K562 (cell line): ENCODE results near the gene C11orf42. TPM values are rescaled to one million over a fixed set of nuclear protein-coding genes. Genes with fewer than 3 reads are reported as not detected.

ENCODE experiments used
- ATAC-seq: fragments of 200-7000 bp; cut with Tn5 transposase; 3 replicates; pipeline ENCODE4 v1.9.1; 2020; ENCODE audit warnings: moderate library complexity
- BruUV-seq: library from RNA; stranded (reverse); fragments of 400-500 nt; replicated peaks from 2 replicates; lab custom pipeline; 2021; lab: Mats Ljungman, UMichigan
- CTCF ChIA-PET: fragments of 300-600 bp; formaldehyde crosslinking; extraction: SDS; loops from one replicate; lab custom pipeline; 2021; ENCODE audit warnings: low intra/inter-chr PET ratio; lab: Yijun Ruan, JAX
- POLR2A ChIA-PET: fragments of 300-600, 350-650 bp; sonication (Branson Sonifier 250); formaldehyde crosslinking; extraction: SDS; loops from one replicate; lab custom pipeline; 2021; ENCODE audit warnings: antibody characterized with exemption, inconsistent platforms; lab: Yijun Ruan, JAX
- DNase-seq, 4 experiments: peaks; one replicate each; pipeline versions ENCODE4 v3.0.0 to v3.0.0-alpha.2; 2011 to 2018; ENCODE audit warnings: low spot score in 3 of 4, mixed read lengths in 3 of 4; ENCODE audit errors: extremely low read depth in 1 of 4
- FAIRE-seq: peaks from 2 replicates; lab custom pipeline; 2011; peaks lifted over from hg19 to GRCh38; lab: Jason Lieb, UNC
- H2AFZ ChIP-seq: 2 replicates; pipeline ENCODE4 v1.6.0; 2011; ENCODE audit warnings: low read depth, low read length, control low read depth, inconsistent platforms
- H3K27ac ChIP-seq: fragments of 200-600 bp; 3 replicates; pipeline ENCODE4 v1.8.0; 2011; ENCODE audit warnings: low read depth, mild to moderate bottlenecking, control low read depth, inconsistent platforms, low read length, moderate library complexity, mixed read lengths; ENCODE audit errors: extremely low read depth
- H3K27me3 ChIP-seq, 2 experiments: fragments of 300-600 bp in 1 of 2; 2 replicates in 1 of 2; 3 replicates in 1 of 2; pipeline versions ENCODE4 v1.6.0 to v1.8.0; 2011; ENCODE audit warnings: inconsistent platforms in 2 of 2, low read length in 2 of 2, mild to moderate bottlenecking in 1 of 2, mixed read lengths in 1 of 2, moderate library complexity in 1 of 2; ENCODE audit not compliant: control insufficient read depth in 2 of 2, insufficient read depth in 2 of 2
- H3K36me3 ChIP-seq: fragments of 300-600 bp; 3 replicates; pipeline ENCODE4 v1.8.0; 2011; ENCODE audit warnings: mild to moderate bottlenecking, low read length, inconsistent platforms; ENCODE audit not compliant: control insufficient read depth, insufficient read depth
- H3K4me1 ChIP-seq, 2 experiments: fragments of 200-600 bp in 1 of 2; replicated peaks in 1 of 2; 2 replicates in 1 of 2; 3 replicates in 1 of 2; pipeline versions ENCODE4 v1.5.1 to v1.8.0; 2011; ENCODE audit warnings: inconsistent platforms in 2 of 2, low read length in 2 of 2, mild to moderate bottlenecking in 1 of 2, mixed read lengths in 1 of 2, moderate library complexity in 1 of 2; ENCODE audit not compliant: control insufficient read depth in 2 of 2, insufficient read depth in 2 of 2
- H3K4me2 ChIP-seq: 2 replicates; pipeline ENCODE4 v1.6.1; 2011; ENCODE audit warnings: low read length, control low read depth, inconsistent platforms, mixed read lengths; ENCODE audit not compliant: insufficient read depth
- H3K4me3 ChIP-seq: fragments of 200-600 bp; sonication (generic), shearing (Covaris generic); 2 replicates; pipeline ENCODE4 v1.5.1; 2016; ENCODE audit warnings: control low read depth, inconsistent platforms
- H3K79me2 ChIP-seq: fragments of 200-600 bp; 3 replicates; pipeline ENCODE4 v1.8.0; 2011; ENCODE audit warnings: low read length, inconsistent platforms; ENCODE audit not compliant: control insufficient read depth, insufficient read depth
- H3K9ac ChIP-seq, 2 experiments: 2 replicates each; pipeline versions ENCODE4 v1.6.0 to v1.6.1; 2011; ENCODE audit warnings: low read depth in 2 of 2, low read length in 2 of 2, control low read depth in 1 of 2, inconsistent platforms in 1 of 2, mild to moderate bottlenecking in 1 of 2, mixed read lengths in 1 of 2; ENCODE audit not compliant: insufficient read depth in 1 of 2
- H3K9me1 ChIP-seq: one replicate; pipeline ENCODE4 v1.6.0; 2011; ENCODE audit warnings: inconsistent platforms, mild to moderate bottlenecking, low read length, moderate library complexity; ENCODE audit not compliant: control insufficient read depth, insufficient read depth
- H3K9me3 ChIP-seq: replicated peaks from 2 replicates; pipeline ENCODE4 v1.5.1; 2011; ENCODE audit warnings: low read depth, low read length, inconsistent platforms; ENCODE audit not compliant: control insufficient read depth, insufficient read depth
- H4K20me1 ChIP-seq: replicated peaks from 2 replicates; pipeline ENCODE4 v1.6.1; 2011; ENCODE audit warnings: low read length, inconsistent platforms, mixed read lengths; ENCODE audit not compliant: control insufficient read depth, insufficient read depth
- ARID1B ChIP-seq: fragments of 450-650 bp; IDR thresholded peaks from 2 replicates; pipeline ENCODE4 v1.6.1; 2016; ENCODE audit warnings: antibody characterized with exemption, mild to moderate bottlenecking, inconsistent platforms
- CBFA2T2 ChIP-seq: fragments of 450-650 bp; conservative IDR thresholded peaks from 2 replicates; pipeline ENCODE4 v1.6.1; 2017; ENCODE audit warnings: mild to moderate bottlenecking
- CBFA2T3 ChIP-seq: fragments of 450-650 bp; IDR thresholded peaks from 2 replicates; pipeline ENCODE4 v1.6.1; 2017
- FOXA3 ChIP-seq, 2 experiments: fragments of 450-650 bp in 1 of 2; sonication (generic) in 1 of 2; formaldehyde crosslinking; IDR thresholded peaks in 1 of 2; conservative IDR thresholded peaks in 1 of 2; 2 replicates each; pipeline versions ENCODE4 v1.4.0 to v1.8.0; 2020 to 2022; ENCODE audit warnings: mild to moderate bottlenecking in 2 of 2, missing genetic modification reagents in 1 of 2
- MAFK ChIP-seq: IDR thresholded peaks from 2 replicates; pipeline ENCODE4 v1.6.1; 2011; ENCODE audit warnings: low read length, improper control_type of control experiment
- MITF ChIP-seq: IDR thresholded peaks from 2 replicates; pipeline ENCODE4 v1.6.1; 2014; ENCODE audit warnings: antibody characterized with exemption
- NCOR1 ChIP-seq: fragments of 450-650 bp; IDR thresholded peaks from 2 replicates; pipeline ENCODE4 v1.6.1; 2016; ENCODE audit warnings: mild to moderate bottlenecking, moderate library complexity
- TAL1 ChIP-seq: fragments of 450-650 bp; IDR thresholded peaks from 2 replicates; pipeline ENCODE4 v1.6.1; 2016; ENCODE audit warnings: mild to moderate bottlenecking
- TEAD1 ChIP-seq, 2 experiments: fragments of 450-650 bp in 1 of 2; sonication (generic) in 1 of 2; formaldehyde crosslinking; IDR thresholded peaks; 2 replicates each; pipeline versions ENCODE4 v1.4.0 to v1.8.0; 2020 to 2022; ENCODE audit warnings: mild to moderate bottlenecking in 2 of 2, missing genetic modification reagents in 1 of 2
- TRIM24 ChIP-seq, 2 experiments: fragments of 450-650 bp; IDR thresholded peaks; 2 replicates each; pipeline ENCODE4 v1.6.1; 2016
- ZNF511 ChIP-seq: sonication (generic); formaldehyde crosslinking; IDR thresholded peaks from 2 replicates; pipeline ENCODE4 v1.8.0; 2022; ENCODE audit warnings: mild to moderate bottlenecking, missing genetic modification reagents
- ZNF780A ChIP-seq: fragments of 250-450 bp; sonication (Bioruptor Pico); IDR thresholded peaks from 2 replicates; pipeline ENCODE4 v1.5.0; 2021; ENCODE audit warnings: mild to moderate bottlenecking
- WGBS: fragments of 100-300 bp; shearing (Covaris generic); methylation state at CpG from one replicate; pipeline ENCODE4 v1.1.6; 2016; ENCODE audit warnings: low coverage, mixed read lengths; ENCODE audit not compliant: insufficient coverage; ENCODE audit errors: missing lambda C conversion rate; 5-methylcytosine and 5-hydroxymethylcytosine counted together
- in situ Hi-C: fragments of 300-500 bp; cut with MboI; formaldehyde crosslinking; loops from 4 replicates; pipeline ENCODE4 v1.15.0; 2018; ENCODE audit warnings: inconsistent platforms, mixed read lengths
- intact Hi-C: fragments of 100-400 bp; cut with micrococcal nuclease; formaldehyde crosslinking; loops from 2 replicates; pipeline ENCODE4 v1.14.2; 2022
- polyA plus RNA-seq, 8 experiments: library from polyadenylated mRNA; depleted of rRNA in 4 of 8; stranded (reverse) in 5 of 8; unstranded in 3 of 8; fragments of >200 nt; fragmentation: Nextera tagmentation in 2 of 8; fragmentation: Illumina TruSeq in 1 of 8; extraction: Ambion mirVana in 2 of 8; extraction: Trizol in 1 of 8; gene quantifications; 2 replicates each; pipeline versions ENCODE4 v1.2.1 to v1.2.3, GENCODE V29; 2011 to 2014; ENCODE audit warnings: inconsistent platforms in 1 of 8, missing spikeins in 1 of 8
- total RNA-seq, 7 experiments: library from RNA; depleted of rRNA in 6 of 7; stranded (reverse); fragments of >200 nt in 6 of 7; fragmentation: Illumina TruSeq in 2 of 7; extraction: Trizol in 2 of 7; gene quantifications; 2 replicates each; pipeline versions ENCODE4 v1.2.1 to v1.2.3, GENCODE V29; 2011 to 2021; ENCODE audit warnings: low replicate concordance in 1 of 7

C11orf42 gene
- total and polyA plus RNA-seq, 9 of the 15 experiments (the other 6 are each of a cell fraction or from before 2014, with no cell fraction given), result not detected

DNA sequence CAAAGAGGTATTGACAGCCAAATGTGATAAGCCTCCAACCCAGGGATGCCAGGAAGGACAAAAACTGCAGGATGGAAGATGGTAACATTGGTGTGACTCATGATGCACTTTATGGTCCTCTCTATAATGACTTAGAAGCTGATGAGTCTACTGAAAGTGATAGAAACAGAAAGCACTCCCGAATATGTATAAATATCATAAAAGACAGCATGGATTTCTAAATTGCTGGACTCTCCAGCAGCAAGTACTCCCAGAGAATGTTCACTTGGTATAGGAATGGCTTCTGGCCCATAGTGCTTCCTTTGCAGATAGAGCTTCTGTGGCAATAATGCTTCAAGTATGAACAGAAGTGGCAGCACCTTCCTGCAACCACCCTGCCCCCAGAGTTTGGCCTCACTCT, 35.1 kb upstream of the C11orf42 start, which contains the start of gene OR52B2 (continued):
- no peak for TF ChIP-seq TEAD1 (CRISPR knock-in tag; IDR thresholded peaks at IDR 0.05)
- no peak for TF ChIP-seq MITF
- TF ChIP-seq ZNF780A (CRISPR knock-in tag), result no peak

DNA sequence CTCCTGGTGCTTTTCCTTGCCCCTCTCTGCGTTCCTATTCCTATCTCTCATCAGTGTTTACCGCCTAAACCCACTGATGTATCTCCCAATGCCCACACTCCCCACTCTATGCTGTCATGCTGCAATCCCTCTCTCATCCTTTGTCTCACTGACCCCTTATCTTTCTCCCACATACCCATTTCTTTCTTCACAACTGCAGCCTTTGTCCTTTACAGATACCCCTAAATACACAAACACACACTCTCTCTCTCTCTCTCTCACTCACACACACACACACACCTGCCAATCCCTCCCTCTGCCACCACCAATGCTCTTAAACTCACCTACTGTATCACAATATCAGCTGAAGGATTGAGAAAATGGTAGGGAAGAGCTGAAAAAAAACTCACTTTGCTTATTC, 29.9 kb upstream of the C11orf42 start:
- in situ Hi-C loops (no loop called here), intact Hi-C loops (no loop called here)
- 6% methylated on average over 2 of the region's 2 CpGs for WGBS
- H3K4me2 ChIP-seq, result no peak overlapping the region
- H3K36me3 ChIP-seq, result no peaks in the 10 kb centered on the region
- H3K9ac ChIP-seq, result no peak overlapping the region
- BruUV-seq, result no TSS peak
- ChIA-PET POLR2A (interaction anchor here (1.0 kb wide), 1 partner anchor 23 kb away, joined by 4 read pairs; no protein-coding TSS in a partner anchor), CTCF (no interaction called here)
- H3K9me3 ChIP-seq, result no peaks in the 10 kb centered on the region
- no peak overlapping the region for H2AFZ ChIP-seq
- no peaks in the 10 kb centered on the region for H3K4me1 ChIP-seq
- H3K27ac ChIP-seq, result no peak overlapping the region
- no peaks in the 10 kb centered on the region for H4K20me1 ChIP-seq
- no peak for DNase-seq
- H3K4me3 ChIP-seq, result no peak overlapping the region
- ATAC-seq, result no peak
- H3K79me2 ChIP-seq, result no peaks in the 10 kb centered on the region
- no peak for FAIRE-seq
- no peak for TF ChIP-seq ZNF511 (CRISPR knock-in tag)
- TF ChIP-seq NCOR1, result peak; percentile 10; the same call in 1 of the 2 replicates
- TF ChIP-seq MAFK, result no peak
- TF ChIP-seq FOXA3 (CRISPR knock-in tag; conservative IDR thresholded peaks at IDR 0.05 in 1 of 2, IDR thresholded peaks at IDR 0.05 in 1 of 2), result peak in 1 of 2 experiments; percentile 70; a peak in 2 of 4 replicates
- TF ChIP-seq CBFA2T3, result peak; percentile 75
- TF ChIP-seq ARID1B, result peak; percentile 57
- TF ChIP-seq CBFA2T2, result peak; percentile 55
- peak; percentile 16 to 37; a peak in 1 of 4 replicates for TF ChIP-seq TRIM24 (IDR thresholded peaks at IDR 0.05)
- TF ChIP-seq TAL1, result peak; percentile 60
- H3K27me3 ChIP-seq, result no peaks in the 10 kb centered on the region
- no peaks in the 10 kb centered on the region for H3K9me1 ChIP-seq
